Tibial artery (tissue), 4 donors: ENCODE results near the gene FZR1.

ENCODE experiments used
- DNase-seq, 2 donors: peaks; one replicate each; pipeline ENCODE4 v3.0.0-alpha.2; 2019
- H3K27ac ChIP-seq, 2 donors: fragments of 200-600 bp; sonication (generic) in 1 of 2; 1 replicate in 1 of 2; 2 replicates in 1 of 2; pipeline ENCODE4 v1.5.1; 2018 to 2019; ENCODE audit warnings: mild to moderate bottlenecking in 1 of 2
- H3K27me3 ChIP-seq, 2 donors: fragments of 200-600 bp; sonication (generic) in 1 of 2; one replicate each; pipeline versions ENCODE4 v1.5.1 to v1.6.0; 2016 to 2019
- H3K36me3 ChIP-seq, 3 donors: fragments of 200-600 bp; sonication (generic) in 2 of 3; one replicate each; pipeline ENCODE4 v1.5.1; 2016 to 2019; ENCODE audit warnings: mild to moderate bottlenecking in 2 of 3
- H3K4me1 ChIP-seq, 4 donors: fragments of 200-600 bp; sonication (generic) in 2 of 4; 1 replicate in 3 of 4; 2 replicates in 1 of 4; pipeline ENCODE4 v1.5.1; 2016 to 2019
- H3K4me3 ChIP-seq, 2 donors: fragments of 200-600 bp; sonication (generic) in 1 of 2; 1 replicate in 1 of 2; 2 replicates in 1 of 2; pipeline ENCODE4 v1.5.1; 2018 to 2019; ENCODE audit warnings: mild to moderate bottlenecking in 2 of 2
- H3K9me3 ChIP-seq, 3 donors: fragments of 200-600 bp; sonication (generic) in 1 of 3; one replicate each; pipeline ENCODE4 v1.5.1; 2016 to 2019
- intact Hi-C: fragments of 100-400 bp; cut with DNase I; formaldehyde crosslinking; loops from one replicate; pipeline ENCODE4 v1.15.0; 2023; ENCODE audit warnings: low total_unique reads
- TF ChIP-seq, protein P1 (sequence below), 2 experiments: fragments of 200-600 bp in 1 of 2; fragments of 450-650 bp in 1 of 2; IDR thresholded peaks; one replicate each; pipeline ENCODE4 v1.5.1; 2017 to 2019; ENCODE audit warnings: antibody characterized with exemption in 2 of 2, mild to moderate bottlenecking in 1 of 2, moderate library complexity in 1 of 2

FZR1 gene

GRCh38 chr19:3483226-3483628 lies 22.9 kb upstream of the FZR1 start, which contains the start of gene SMIM44:
SMIM44 (minus strand) TSS chr19:3483441; CDS start chr19:3483403, 38 bp downstream.
- Histone ChIP-seq H3K4me3 (no peak within 1 kb of the TSS), H3K9me3 (no peaks in the 10 kb centered on the region), H3K27ac (no peak within 1 kb of the TSS), H3K36me3 (no peaks in the 10 kb centered on the region), H3K27me3 (peaks cover 3 to 62% of the 10 kb centered on the region in 2 donors), H3K4me1 (peaks cover 0 to 9% (median 3%) of the 10 kb centered on the region in 4 donors)
- TF ChIP-seq, protein P1, sequence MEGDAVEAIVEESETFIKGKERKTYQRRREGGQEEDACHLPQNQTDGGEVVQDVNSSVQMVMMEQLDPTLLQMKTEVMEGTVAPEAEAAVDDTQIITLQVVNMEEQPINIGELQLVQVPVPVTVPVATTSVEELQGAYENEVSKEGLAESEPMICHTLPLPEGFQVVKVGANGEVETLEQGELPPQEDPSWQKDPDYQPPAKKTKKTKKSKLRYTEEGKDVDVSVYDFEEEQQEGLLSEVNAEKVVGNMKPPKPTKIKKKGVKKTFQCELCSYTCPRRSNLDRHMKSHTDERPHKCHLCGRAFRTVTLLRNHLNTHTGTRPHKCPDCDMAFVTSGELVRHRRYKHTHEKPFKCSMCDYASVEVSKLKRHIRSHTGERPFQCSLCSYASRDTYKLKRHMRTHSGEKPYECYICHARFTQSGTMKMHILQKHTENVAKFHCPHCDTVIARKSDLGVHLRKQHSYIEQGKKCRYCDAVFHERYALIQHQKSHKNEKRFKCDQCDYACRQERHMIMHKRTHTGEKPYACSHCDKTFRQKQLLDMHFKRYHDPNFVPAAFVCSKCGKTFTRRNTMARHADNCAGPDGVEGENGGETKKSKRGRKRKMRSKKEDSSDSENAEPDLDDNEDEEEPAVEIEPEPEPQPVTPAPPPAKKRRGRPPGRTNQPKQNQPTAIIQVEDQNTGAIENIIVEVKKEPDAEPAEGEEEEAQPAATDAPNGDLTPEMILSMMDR (IDR thresholded peaks at IDR 0.05) = no peak
- intact Hi-C loops = no loop called here
- no peak for DNase-seq

- H3K27me3 ChIP-seq = peaks cover 0 to 2% of the 10 kb centered on the region in 2 donors
- H3K36me3 ChIP-seq = peaks cover 35 to 64% (median 61%) of the 10 kb centered on the region in 3 donors
- intact Hi-C loops = no loop called here
- TF ChIP-seq, protein P1 (IDR thresholded peaks at IDR 0.05) = no peak
- DNase-seq = no peak
- H3K4me1 ChIP-seq = no peaks in the 10 kb centered on the region
- H3K4me3 ChIP-seq = no peak overlapping the region
- H3K27ac ChIP-seq = no peak overlapping the region
- H3K9me3 ChIP-seq = no peaks in the 10 kb centered on the region
These were observed 14.6 kb upstream of the FZR1 start for GRCh38 chr19:3491396-3492119.

DNA sequence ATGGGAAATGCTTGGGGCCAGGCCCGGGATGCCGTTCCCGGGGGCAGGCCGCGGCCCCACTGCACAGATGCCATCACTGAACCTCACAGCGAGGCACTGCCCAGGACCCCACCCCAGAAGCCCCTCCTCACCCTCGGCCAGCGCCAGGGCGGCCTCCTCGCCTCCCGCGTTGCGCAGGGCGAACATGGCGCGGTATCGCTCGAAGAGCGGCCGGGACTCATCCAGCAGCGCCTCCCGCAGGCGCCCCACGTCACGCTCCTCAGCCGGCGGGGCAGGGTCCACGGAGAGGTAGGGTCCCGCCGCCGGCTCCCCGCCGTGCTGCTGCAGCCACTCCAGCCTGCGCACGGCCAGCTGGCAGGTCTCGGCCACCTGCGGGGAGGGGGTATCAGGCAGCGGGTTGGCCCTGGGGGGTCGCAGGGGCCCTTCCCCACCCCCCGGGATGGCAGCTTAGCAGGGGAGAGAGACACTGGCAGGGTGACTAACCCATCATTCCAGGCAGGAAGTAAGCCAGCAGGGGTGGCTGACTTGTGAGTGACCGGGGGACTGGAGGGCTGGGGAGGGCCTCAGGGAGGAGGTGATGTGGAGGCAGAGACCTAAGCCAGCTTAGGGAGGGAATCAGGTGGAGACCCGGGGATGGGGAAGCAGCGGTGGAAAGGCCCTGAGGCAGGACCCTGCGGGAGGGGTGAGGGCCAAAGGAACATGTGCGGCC lies 13.8 kb upstream of the FZR1 start:
- Histone ChIP-seq H3K4me1 (no peaks in the 10 kb centered on the region), H3K27me3 (no peaks in the 10 kb centered on the region), H3K27ac (no peak overlapping the region), H3K4me3 (no peak overlapping the region), H3K9me3 (no peaks in the 10 kb centered on the region), H3K36me3 (peaks cover 36 to 70% (median 63%) of the 10 kb centered on the region in 3 donors)
- DNase-seq = no peak
- TF ChIP-seq, protein P1 (IDR thresholded peaks at IDR 0.05) = no peak
- intact Hi-C loops = no loop called here

DNA sequence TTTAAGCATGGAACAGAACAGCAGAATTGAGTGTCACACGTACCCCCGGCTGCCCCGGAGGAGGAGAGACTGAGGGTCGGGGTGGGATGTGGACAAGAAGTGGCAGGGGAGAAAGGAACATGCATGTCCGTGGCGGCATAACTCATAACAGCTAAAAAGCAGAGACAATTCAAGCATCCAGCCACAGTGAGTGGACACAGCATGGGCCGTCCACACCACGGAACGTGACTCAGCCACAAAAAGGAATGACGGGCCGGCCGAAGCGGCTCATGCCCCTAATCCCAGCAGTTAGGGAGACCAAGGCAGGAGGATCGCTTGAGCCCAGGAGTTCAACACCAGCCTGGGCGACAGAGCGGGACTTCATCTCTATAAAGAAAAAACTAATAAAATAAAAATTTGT lies 13.2 kb upstream of the FZR1 start:
- H3K4me3 ChIP-seq = no peak overlapping the region
- no peaks in the 10 kb centered on the region for H3K27me3 ChIP-seq
- H3K36me3 ChIP-seq = peaks cover 36 to 70% (median 63%) of the 10 kb centered on the region in 3 donors
- H3K27ac ChIP-seq = no peak overlapping the region
- DNase-seq = no peak
- no peaks in the 10 kb centered on the region for H3K4me1 ChIP-seq
- intact Hi-C loops = no loop called here
- TF ChIP-seq, protein P1 (IDR thresholded peaks at IDR 0.05) = no peak
- no peaks in the 10 kb centered on the region for H3K9me3 ChIP-seq

DNA sequence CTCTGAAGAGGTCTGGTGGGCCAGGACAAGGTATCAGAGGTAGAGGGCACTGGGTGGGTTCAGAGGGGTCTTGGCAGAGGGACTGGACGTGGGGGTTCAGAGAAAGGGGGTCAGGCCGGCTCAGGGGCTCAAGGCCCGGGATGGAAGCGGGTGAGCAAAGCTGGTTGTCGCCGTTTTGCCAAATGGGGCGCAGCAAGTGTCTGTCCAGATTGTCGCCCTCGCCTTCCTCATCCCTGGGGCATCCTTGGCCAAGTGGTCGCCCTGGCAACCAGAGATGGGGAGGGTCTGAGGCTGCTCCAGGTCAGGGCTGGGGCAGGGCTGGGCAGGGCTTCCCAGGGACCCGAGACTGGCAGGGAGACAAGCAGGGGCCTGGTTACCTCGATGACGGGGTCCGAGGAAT lies 12.5 kb upstream of the FZR1 start:
- no peak for DNase-seq
- Histone ChIP-seq H3K9me3 (no peaks in the 10 kb centered on the region), H3K4me1 (peaks cover 0 to under 1% (median 0%) of the 10 kb centered on the region in 4 donors), H3K27ac (no peak overlapping the region), H3K27me3 (no peaks in the 10 kb centered on the region), H3K4me3 (no peak overlapping the region), H3K36me3 (peaks cover 36 to 70% (median 63%) of the 10 kb centered on the region in 3 donors)
- TF ChIP-seq, protein P1 (IDR thresholded peaks at IDR 0.05) = no peak
- intact Hi-C loops = no loop called here
